GM21723 (cell line): ENCODE data around the gene TMEM25.
"Not testable (repeated sequence)": the region's sequence is repeated elsewhere in the genome, so short reads cannot be mapped to it uniquely, and the experiment has no call there.

Experiments
- ATAC-seq: cut with Tn5 transposase; IDR thresholded peaks from one replicate; pipeline ENCODE4 v1.9.1; 2021; ENCODE audit warnings: mild to moderate bottlenecking, moderate library complexity; ENCODE audit not compliant: unreplicated experiment

Gene TMEM25

DNA sequence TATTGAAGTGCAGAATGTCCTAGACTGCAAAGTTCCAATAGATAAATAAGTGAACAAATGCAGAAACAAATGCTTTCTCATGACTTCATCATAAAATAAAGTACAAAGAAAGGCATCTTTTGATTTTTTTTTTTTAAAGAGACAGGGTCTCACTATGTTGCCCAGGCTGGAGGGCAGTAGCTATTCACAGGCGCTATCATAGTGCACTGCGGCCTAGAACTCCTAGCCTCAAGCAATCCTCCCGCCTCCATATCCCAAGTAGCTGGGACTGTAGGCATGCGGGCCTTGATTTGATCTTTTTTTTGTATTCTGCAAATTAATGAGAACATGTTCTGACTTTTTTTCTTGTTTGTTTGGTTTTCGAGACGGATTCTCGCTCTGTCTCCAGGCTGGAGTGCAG, 43.6 kb downstream of the TMEM25 start:
- no peak for ATAC-seq

DNA sequence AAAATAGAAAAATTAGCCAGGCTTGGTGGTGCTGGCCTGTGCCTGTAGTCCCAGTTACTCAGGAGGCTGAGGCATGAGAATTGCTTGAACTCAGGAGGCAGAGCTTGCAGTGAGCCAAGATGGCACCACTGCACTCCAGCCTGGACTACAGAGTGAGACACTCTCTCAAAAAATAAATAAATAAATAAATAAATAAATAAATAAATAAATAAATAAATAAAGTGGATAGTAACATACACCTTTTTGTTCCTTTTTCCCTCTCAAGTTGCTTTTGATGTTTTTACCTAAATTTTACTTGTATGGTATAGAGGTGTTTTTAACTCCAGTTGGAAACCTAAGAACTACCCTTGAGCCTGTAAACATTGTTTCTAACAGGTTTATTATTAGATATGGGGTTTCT, 47.0 kb downstream of the TMEM25 start:
- not testable (repeated sequence) for ATAC-seq

GRCh38 chr11:118581057-118581456, 50.1 kb downstream of the TMEM25 start:
- ATAC-seq, result no peak
